Measurements from ENCODE around the gene NSFL1C.
"Not testable (repeated sequence)": the region's sequence is repeated elsewhere in the genome, so short reads cannot be mapped to it uniquely, and the experiment has no call there.

NSFL1C gene

DNA sequence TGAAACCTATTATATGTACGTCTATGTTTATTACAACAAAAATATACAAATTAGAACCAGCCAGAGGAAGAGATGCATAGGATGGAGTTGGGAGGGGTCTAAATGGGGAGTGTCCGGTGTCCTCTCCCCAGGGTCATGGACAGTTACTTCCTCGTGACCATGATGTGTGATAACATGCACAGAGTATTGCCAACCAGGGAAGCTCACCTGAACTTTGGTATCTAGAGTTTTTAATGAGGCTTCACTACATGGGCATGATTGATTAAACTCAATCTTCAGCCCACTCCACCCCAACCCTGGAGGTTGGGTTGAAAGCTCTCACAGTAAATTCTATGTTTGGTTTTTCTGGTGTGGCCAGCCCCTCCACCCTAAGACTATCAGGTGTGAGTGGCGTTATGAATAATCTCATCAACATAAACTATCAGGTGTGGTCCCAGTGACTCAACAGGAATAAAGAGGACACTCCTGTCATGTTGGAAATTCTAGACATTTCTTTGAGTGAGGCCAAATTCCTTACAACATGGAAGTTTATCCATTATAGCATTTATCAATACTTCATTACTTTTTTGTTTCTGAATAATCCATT, 37.4 kb downstream of the NSFL1C start:
- no peak for FAIRE-seq
- DNase-seq (ENCODE audit: extremely low spot score, insufficient read length, low read depth): no peak

DNA sequence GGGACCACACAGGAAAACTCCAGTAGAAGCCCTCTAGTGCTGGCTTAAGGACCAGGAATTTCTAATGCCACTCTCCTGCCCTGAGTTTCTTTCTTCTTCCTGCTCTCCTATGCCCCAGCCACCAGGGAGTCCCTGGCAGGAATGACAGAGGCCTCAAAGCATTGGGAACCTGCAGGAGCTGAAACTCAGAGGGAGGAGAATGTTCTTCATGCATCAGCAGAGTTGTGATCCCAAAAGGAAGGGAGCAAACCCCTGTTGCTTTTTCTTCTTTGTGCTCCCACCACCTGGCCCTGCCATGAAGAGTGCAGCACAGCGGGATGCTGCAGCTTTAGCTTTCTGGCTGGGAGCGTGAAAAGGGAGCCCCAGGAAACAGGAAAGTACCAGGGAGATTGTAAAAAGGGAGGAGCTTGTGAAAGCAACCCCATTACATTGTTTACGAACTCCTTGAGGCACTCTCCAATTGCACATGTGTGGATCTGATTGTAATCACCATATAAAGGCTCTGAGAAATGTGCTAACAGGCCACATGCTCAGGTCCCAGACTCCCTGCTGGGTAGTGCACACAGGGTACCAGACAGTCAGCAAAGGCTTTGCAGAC, 39.1 kb downstream of the NSFL1C start:
- FAIRE-seq (no peak), DNase-seq (ENCODE audit: extremely low spot score, insufficient read length, low read depth) (no peak)

DNA sequence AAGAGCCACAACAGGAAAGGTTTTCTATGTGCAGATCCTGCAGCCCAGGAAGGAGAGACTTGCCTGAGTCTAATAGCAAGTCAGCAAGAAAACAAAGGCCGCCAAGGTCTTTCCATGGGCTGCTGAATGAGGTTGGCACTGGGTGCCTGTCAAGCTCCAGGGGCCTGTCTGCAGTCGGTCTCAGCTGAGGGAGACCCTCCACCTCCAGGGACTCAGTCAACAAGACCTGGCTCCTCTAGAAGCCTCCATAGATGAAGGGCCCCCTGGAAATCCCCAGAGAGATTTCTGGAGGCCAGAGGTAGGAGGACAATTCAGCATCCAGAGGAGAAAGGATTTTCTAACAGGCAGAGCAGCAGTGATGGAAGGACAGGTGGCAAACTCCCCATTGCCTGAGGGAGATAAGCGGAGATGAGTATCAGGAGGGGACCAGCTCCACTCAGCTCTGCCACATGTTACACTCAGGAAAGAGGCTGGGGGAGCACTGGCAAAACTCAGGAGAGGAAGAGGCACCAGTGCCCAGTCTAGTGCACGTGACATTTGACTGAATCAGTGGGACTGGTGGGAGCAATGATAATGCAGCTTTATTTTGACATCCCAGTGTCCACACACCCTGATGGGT, 40.3 kb downstream of the NSFL1C start:
- DNase-seq (ENCODE audit: extremely low spot score, insufficient read length, low read depth) (no peak), FAIRE-seq (no peak)

DNA sequence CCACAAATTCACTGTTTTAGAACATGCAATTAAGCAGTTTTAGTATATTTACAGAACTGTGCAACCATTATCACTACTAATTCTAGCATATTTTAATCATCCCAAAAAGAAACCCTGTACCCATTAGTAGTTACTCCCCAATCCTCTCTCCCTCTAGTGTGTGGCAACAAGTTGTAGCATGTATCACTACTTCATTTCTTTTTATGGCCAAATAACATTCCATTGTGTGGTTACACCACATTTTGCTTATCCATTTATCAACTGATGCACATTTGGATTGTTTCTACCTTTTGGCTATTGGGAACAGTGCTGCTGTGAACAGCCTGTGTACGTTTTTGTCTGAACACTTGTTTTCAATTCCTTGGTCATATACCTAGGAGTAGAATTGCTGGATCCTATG, 42.3 kb downstream of the NSFL1C start:
- FAIRE-seq (no peak), DNase-seq (ENCODE audit: extremely low spot score, insufficient read length, low read depth) (no peak)

DNA sequence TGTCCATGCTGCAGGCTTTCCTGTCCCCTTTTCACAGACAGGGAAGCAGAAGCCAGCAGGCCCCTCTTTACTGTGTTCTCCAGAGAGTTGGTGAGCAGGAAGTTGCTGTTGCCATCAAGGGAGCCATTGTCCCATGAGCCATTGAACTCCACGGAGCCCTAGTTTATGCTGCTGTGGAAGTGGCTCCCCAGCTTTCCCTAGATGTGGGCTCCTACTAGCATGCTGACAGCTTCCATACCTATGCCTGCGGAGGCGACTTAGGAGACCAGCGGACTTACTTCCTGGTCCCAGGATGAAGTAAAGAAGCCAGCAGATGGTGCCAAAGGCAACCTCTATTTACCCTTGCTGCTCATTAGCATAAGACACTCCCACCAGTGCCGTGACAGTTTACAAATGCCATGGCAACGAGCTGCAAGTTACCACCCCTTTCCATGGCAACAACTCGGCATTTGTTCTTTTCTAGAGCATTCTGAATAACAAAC, 43.0 kb downstream of the NSFL1C start:
- FAIRE-seq: no peak
- no peak for DNase-seq (ENCODE audit: extremely low spot score, insufficient read length, low read depth)

DNA sequence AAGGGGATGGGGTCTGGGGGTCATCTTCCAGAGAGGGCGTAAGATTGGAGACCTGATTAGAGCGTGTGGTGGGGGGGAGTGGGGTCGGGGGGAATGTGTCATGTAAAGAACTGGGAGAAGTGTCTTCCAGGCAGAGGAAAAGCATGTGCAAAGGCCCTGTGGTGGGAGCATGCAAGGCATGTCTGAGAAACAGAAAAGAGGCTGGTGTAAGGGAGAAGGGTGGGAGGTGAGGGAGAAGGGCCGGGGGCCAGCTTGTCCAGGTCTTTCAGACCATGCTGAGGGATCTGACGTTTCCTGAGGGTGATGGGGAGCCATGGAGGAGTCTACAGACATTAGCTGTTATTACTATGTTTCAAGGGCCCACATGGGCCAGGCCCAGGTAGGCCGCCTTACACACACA, 43.4 kb downstream of the NSFL1C start:
- DNase-seq (ENCODE audit: extremely low spot score, insufficient read length, low read depth) (no peak), FAIRE-seq (no peak)

DNA sequence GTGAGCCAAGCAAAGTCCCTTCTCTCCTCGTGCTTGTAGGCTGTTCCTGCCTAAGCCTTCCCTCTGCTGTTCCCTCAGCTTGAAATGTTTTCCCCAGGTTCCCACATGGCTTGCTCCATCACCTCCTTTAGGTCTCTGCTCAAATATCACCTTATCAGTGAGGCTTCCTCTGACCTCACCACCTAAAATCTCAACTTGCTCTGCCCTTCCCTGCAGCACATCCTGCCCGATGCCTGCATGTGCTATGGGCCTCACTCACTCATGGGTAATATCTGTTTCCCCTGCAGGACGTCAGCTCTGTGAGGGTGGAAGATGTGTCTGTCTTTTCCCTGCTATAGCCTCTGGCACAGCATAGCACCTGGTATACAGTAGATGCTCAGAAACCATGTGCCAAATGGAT, 43.9 kb downstream of the NSFL1C start:
- FAIRE-seq: no peak

DNA sequence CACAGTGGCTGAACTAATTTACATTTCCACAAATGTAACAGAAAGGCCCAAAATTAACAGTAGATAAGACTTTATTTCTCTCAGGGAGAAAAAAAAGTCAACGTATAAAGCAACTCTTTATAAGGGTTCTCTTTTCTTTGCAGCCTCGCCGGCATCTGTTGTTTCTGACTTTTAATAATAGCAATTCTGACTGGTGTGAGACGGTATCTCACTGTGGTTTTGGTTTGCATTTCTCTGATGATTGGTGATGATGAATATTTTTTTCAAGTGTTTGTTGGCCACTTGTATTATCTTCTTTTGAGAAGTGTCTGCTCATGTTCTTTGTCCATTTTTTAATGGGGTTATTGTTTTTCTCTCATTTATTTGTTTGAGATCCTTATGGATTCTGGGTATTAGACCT, 46.6 kb downstream of the NSFL1C start:
- DNase-seq (ENCODE audit: extremely low spot score, insufficient read length, low read depth) (no peak), FAIRE-seq (no peak)

More for the DNA sequence above, 43.9 kb downstream of the NSFL1C start:
- no peak for DNase-seq (ENCODE audit: extremely low spot score, insufficient read length, low read depth)

DNA sequence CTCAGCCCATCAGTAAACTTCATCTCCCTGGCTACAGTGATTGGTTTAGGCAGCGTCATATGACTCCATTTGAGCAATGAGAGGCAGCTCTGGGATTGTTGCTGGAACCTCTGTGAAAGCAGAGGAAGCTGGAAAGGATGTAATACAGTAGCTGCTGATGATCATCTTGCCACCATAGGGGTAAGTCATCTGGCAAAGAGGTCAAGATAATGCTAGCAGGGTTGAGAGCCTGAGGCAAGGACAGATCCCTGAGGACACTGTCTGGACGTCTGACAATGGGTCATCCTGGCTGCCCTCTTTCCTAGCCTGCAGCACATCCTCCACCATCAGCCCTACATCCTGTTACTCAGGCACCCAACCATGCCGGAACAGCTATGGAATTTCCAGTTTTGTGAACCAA, 48.3 kb downstream of the NSFL1C start:
- FAIRE-seq (no peak), DNase-seq (ENCODE audit: extremely low spot score, insufficient read length, low read depth) (no peak)

DNA sequence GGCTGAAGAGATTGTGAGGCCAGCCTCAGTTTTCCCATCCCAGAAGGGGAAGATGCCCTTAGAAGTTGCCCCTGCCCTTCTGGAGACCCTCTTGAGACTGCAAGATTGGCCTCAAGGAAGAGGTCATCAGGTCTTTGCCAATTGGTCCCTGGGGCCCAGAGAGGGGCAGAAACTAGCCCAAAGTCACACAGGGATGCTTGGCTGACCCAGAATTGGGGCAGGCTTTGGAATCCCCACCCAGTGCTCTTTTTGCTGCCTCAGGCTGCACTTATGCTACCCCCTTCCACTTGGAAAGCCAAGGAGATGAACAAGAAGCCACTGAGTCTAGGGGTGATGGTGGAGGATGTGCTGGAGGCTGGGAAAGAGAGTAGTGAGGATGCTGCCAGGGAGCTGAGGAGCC, 48.9 kb downstream of the NSFL1C start:
- DNase-seq (ENCODE audit: extremely low spot score, insufficient read length, low read depth) (no peak), FAIRE-seq (no peak)

DNA sequence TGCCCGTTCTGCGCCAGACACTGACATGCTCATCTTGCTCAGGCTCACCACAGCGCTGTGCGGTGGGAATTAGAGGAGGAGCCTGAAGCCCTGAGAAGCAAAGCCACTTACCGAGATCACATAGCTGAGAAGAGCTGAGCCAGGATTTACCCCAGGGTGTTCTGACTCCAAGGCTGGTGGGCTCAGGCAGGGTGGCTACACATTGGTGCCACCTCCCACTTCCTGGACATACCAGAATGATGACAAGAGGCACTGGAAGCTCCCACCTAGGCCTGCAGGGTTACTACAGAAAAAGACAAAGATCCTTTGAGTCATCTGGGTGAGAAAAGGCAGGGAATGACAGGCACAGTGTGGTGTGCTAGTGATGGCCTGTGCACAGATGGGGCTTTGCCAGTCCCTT, 49.4 kb downstream of the NSFL1C start:
- FAIRE-seq: no peak
- DNase-seq (ENCODE audit: extremely low spot score, insufficient read length, low read depth): no peak

DNA sequence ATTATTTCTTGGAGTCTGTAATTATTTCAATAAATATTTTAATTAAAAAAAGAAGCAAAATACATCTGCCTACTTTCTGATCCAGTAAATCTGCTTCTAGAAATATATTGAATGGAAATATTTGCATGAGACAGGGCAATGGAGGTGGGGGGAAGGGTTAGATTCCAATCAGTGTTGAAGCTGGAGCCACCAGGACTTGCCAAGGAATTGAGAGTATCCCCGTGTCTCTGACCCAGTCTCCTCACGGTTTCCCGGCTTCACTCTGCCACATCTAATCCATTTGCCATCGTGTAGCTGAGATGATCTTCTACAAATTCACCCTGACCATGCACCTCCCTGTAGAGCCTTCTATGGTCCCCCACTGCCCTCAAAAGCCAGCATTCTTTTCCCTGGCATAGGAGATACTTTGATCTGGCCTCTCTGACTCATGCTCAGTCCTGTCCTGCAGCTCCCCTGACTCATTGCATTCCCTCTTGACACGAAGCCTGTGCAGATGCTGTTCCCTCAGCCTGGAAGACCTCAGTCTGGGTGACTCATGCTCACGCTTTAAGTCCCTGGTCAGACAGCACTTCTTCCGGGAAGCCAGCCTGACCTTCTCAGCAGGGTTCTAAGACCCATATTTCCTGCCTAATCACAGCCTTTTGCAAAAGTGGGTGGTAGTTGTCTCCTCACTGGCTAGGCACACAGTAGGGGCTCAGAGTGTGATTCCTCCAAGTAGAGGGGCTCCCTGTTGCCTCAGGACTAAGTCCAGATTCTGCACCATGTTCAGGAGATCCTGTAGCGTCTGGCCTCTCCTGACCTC, 50.8 kb downstream of the NSFL1C start:
- DNase-seq (ENCODE audit: extremely low spot score, insufficient read length, low read depth) (no peak), FAIRE-seq (no peak)

DNA sequence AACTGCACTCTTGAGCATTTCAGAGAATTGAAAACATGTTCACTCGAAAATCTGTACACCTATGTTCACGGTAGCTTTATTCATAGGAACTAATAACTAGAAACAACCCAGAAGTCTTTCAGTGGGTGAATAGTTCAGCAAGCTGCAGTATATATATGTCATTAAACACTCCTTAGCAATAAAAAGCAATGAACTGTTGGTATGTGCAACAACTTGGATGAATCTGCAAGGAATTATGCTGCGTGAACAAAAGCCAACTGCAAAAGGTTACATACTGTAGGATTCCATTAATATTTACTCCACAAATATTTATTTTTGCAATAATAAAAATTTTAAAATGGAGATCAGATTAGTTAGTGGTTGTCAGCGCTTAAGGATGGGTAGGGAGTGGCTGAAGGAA, 51.7 kb downstream of the NSFL1C start:
- no peak for DNase-seq (ENCODE audit: extremely low spot score, insufficient read length, low read depth)
- FAIRE-seq: no peak

DNA sequence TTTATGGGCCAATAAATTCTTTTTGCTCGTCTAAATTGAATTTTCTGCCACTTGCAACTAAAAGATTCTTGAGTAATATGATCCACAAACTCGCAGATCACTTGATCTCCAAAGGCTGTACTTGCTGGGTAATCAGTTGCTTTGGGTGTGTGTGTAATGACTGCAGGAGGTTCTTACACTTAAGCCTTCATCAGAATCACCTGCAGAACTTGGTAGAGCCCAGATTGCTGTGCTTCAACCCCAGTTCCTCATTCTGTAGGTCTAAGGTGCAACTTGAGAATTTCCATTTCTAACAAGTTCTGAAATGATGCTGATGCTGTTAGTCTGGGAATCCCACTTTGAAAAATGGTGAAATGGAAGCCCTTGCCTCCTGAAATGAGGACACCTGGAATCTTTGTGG, 60.8 kb downstream of the NSFL1C start:
- FAIRE-seq: no peak
- no peak for DNase-seq (ENCODE audit: extremely low spot score, insufficient read length, low read depth)

DNA sequence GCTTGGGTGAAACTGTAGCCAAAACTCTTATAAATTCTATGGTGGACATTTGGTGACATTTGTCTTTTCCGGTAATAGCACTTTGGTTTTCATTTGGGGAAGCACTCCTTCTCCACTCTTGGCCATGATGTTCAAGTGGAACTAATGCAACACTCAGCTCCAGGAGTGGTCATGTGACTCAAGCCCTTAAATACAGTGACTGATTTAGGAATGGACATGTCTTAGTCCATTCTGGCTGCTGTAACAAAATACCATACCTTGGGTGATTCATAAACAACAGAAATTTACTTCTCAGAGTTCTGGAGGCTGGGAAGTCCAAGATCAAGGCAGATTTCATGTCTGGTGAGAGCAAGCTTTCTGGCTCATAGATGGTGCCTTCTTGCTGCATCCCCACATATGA, 63.0 kb downstream of the NSFL1C start:
- no peak for DNase-seq (ENCODE audit: extremely low spot score, insufficient read length, low read depth)
- no peak for FAIRE-seq

DNA sequence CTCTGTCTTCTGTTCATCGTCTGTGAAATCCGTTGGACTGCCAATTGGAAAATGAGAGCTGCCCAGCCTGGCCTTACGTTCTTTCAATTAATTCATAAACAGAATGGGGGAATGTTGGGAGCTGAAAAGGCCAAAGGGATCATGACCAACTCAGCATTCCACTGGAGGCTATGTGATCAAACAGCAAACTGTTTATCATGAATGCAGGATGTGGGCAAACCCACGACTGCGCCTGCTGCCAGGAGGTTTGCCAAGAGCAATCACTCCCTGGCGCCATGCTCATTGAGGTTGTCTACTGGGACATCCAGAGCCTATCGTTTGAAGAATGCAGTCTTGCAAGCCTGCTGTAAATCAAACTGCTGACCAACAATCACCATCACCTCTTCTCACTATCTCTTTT, 64.5 kb downstream of the NSFL1C start:
- no peak for FAIRE-seq

DNA sequence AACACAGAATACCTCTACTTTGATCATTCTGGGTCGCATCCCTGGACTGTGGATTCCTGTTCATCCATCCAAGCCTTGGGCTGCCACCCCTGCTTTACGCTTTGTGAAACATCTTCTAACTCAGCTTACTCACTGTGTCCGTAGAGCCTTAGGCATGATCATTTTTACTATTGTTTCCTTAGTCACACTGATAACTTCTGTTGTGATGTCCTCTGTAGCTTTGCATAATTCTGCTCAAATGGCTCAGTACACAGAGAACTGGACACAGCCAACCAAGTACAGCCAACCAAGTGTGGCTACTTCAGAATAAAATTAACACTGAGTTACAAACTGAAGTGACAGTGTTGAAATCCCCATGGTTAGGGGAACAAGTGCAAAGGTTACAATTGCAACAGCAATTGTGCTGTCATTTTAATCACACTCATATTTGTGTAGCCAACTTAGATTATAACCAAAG, 65.2 kb downstream of the NSFL1C start:
- FAIRE-seq: no peak
- DNase-seq (ENCODE audit: extremely low spot score, insufficient read length, low read depth): no peak

More for the DNA sequence above, 64.5 kb downstream of the NSFL1C start:
- DNase-seq (ENCODE audit: extremely low spot score, insufficient read length, low read depth): no peak

DNA sequence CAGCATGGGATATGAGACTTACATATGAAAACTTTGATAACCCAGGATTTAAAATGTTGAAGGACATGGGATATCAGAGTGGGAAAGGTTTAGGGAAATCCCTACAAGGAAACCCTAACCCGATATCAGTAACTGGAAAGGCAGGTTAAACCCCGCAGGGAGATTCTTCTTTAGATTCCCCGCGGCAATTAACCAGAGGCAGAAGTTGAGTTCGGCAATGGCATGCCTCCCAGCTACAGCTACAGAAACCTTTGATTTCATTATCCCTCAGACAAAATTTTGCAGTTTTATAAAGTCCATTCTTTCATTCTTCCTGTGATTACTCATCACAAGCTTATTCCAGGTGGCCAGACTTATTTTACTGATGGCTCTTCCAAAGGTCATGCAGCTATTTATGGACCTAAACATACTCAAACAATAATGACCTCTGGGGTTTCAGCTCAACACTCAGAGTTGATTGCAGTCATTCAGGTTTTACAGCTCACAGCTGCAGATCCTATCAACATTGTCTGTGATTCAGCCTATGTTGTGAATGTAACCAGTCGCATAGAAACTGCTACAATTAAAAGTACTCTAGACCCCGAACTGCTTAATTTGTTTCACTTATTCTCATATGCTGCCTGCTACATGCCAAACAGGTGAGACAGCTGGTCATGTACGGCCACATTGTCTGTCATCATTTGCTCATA, 66.8 kb downstream of the NSFL1C start:
- FAIRE-seq; DNase-seq (ENCODE audit: extremely low spot score, insufficient read length, low read depth): not testable (repeated sequence)

DNA sequence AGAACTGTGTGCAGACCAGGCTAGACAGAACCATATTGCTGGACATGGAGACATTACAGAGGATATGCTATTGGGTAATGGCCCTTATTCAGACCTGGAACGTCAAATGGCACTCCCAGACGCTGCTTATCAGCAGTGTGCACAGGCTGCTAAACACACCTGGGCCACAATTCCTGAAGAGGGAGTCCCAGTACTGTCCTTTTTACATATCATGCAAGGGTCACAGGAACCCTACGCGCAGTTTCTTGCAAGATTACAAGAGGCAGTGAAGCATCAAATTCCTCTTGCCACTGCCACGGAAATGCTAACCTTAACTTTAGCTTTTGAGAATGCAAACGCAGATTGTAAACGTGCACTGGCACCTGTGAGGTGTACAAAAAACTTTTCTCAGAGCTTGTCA, 68.5 kb downstream of the NSFL1C start:
- not testable (repeated sequence) for FAIRE-seq

DNA sequence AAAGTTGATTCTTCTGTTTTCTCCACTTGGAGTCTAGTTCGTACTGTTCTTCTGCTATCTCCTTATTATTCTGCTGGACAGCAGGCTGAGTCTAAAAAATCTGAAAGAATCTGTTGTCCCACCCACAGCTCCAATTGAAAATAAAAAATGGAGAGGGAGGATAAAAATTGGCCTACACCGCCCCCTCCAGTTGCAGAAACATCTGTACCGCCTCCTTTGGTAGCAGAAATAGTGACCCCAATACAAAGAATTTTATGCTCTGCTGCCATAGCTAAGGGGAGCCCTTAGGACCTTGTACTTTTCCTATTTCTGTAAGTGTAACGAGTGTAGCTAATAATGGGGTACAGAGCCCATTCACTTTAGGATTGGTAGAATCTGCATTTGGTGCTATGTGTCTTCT, 68.9 kb downstream of the NSFL1C start:
- no peak for DNase-seq (ENCODE audit: extremely low spot score, insufficient read length, low read depth)

More for the DNA sequence above, 68.5 kb downstream of the NSFL1C start:
- DNase-seq (ENCODE audit: extremely low spot score, insufficient read length, low read depth): not testable (repeated sequence)

More for the DNA sequence above, 68.9 kb downstream of the NSFL1C start:
- no peak for FAIRE-seq

All from GM18507 (cell line).